ENCODE measurements around the gene CYP20A1.
"Not testable (repeated sequence)": the region's sequence is repeated elsewhere in the genome, so short reads cannot be mapped to it uniquely, and the experiment has no call there.

The CYP20A1 gene, protein sequence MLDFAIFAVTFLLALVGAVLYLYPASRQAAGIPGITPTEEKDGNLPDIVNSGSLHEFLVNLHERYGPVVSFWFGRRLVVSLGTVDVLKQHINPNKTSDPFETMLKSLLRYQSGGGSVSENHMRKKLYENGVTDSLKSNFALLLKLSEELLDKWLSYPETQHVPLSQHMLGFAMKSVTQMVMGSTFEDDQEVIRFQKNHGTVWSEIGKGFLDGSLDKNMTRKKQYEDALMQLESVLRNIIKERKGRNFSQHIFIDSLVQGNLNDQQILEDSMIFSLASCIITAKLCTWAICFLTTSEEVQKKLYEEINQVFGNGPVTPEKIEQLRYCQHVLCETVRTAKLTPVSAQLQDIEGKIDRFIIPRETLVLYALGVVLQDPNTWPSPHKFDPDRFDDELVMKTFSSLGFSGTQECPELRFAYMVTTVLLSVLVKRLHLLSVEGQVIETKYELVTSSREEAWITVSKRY

DNA sequence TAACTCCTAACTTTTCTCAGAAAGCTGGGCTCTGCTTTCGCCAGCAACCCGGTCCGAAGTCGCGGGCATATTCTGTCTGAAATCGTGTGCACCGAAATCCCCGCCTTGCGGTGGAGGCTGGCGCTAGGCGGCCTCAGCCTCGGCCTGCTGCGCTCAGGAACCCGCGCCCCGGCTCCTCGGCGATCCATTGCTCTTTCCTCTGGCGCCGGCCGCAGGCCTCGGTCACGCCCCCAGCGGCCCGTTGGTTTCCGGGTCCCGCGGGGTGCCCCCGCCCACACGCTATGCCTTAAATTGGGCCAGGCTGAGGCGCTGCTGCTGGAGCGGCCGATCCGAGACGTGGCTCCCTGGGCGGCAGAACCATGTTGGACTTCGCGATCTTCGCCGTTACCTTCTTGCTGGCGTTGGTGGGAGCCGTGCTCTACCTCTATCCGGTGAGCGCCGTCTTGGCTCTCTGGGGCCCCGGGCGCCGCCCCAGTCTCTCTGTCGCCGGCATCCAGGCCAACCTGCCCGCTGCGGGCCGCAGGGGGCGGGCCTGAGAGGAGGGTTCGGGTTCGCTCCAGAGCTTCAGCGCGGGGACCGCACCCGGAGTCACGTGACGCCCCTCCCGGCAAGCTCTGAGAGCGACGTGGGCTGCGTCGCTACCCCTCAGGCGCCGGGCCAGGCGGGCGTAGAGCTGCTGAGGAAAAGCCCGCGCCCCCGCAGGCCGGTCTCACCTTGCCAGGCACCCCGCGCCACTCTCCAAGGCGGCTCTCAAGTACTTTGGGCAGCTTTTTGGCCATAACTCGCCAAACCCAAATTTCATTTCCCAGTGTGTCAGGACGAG is at the start of gene CYP20A1:
CYP20A1 (plus strand) TSS at position 315 of the 823 bp plus-strand sequence; CDS start at position 360, 45 bp downstream.
- peak; percentile 98 for DNase-seq

DNA sequence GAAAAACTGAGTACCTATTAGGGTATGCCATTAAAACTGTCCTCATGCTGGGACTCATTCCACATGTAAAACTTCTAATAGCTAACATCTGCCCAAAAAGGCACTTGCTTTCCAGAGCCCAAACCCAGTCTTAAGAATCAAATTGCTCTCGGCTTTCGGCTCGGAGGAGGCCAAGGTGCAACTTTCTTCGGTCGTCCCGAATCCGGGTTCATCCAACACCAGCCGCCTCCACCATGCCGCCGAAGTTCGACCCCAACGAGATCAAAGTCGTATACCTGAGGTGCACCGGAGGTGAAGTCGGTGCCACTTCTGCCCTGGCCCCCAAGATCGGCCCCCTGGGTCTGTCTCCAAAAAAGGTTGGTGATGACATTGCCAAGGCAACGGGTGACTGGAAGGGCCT is 48.3 kb upstream of the CYP20A1 start:
- not testable (repeated sequence) for DNase-seq

DNA sequence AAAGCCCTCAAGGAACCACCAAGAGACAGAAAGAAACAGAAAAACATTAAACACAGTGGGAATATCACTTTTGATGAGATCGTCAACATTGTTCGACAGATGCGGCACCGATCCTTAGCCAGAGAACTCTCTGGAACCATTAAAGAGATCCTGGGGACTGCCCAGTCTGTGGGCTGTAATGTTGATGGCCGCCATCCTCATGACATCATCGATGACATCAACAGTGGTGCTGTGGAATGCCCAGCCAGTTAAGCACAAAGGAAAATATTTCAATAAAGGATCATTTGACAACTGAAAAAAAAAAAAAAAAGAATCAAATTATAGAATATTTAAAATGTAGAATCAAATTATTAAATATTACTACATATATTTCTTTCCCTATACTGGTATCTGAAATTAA is 47.8 kb upstream of the CYP20A1 start:
- DNase-seq = not testable (repeated sequence)

DNA sequence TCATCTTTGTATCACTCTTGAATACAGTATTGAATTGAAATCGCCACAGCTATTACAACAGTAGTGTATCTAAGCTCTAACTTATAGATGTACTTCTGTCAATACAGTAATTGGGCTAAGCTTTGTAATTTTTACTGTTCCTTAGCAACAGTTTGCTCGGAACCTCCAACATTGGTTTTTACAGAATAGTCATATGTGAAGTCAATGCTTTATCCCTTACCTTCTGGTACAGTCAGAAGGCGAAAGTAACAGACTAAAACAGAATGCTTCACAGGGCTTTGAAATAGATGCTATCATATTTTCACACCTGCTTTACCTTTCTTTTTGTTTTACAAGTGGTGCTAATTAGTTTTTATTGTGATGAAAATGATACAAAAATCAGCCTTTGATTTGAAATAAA is 46.9 kb upstream of the CYP20A1 start:
- no peak for DNase-seq

DNA sequence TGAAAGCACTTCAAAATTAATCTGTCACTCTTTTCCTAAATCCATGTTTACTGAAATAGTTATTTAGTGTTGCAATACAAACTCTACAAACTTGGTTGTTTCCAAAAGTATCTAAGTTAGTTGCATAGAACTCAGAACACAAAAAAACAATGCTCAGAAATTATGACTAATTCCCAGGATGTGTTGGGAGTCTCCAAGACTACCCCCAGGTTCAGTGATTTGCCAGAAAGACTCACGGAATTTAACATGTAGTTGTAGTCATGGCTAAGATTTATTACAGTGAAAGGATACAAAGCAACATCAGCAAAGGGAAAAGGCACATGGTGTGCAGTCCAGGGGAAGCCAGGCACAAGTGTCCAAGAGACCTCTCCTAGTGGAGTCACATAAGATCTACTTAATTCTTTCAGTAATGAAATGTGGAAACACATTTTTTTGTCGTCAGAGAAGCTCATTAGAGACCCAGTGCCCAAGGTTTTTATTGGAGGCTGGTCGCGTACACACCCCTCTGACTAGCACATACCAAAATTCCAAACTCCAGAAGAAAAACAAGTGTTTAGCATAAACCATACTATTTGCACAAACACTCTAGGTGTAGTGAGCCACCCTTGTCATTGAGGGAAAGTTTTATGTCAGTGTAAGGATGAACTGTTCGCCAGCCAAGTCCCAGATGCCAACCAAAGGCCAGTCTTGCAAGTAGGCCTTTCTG is 43.3 kb upstream of the CYP20A1 start:
- no peak for DNase-seq

DNA sequence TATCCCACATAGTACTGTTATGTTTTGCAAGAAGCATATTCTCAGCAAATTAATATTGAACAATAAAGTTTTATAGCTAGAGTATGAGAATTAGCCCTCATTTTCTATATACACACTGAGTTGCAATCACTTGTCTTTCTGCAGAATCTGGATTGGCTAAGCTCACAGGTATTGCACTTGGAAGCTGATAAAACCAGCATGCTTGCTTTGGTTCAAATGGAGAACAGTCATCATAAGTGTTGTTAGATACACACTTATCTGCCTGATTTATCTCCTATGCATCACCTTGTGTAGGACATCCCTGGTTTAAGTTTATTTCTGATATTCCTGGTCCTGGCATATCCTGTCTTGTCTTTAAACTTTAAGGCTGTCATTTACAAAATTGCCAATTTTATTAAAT is 38.0 kb upstream of the CYP20A1 start:
- no peak for DNase-seq

DNA sequence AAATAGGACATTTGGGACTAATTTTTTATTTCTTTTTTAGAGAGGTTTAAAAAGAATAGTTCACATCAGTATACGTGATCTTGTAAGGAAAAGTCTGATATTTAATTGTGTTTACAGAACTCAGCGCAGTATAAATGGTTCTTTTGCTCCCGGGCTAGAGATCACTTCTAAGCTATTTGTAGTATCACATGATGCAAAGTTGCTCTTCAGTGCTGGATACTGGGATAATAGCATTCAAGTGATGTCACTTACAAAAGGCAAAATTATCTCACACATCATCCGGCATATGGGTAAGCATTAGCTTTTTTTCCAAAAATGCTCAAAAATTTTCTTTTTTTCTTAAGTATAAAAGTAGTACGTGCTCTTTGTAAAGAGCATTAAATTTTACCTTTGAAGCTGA is 37.4 kb upstream of the CYP20A1 start:
- DNase-seq = no peak

DNA sequence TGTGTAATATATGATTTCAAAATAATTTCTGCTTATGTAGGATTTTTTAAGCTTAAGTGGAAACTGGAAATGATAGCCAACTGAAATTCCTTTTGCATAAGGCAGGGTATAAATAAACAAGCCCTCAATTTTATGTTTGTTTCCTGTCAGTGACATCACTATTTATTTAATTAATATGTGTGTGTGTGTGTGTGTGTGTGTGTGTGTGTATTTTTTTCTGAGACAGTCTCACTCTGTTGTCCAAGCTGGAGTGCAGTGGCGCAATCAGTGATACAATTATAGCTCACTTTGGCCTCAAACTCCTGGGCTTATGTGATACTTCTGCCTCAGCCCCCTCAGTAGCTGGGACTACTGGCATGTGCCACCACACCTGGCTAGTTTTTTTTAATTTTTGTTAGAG is 29.3 kb upstream of the CYP20A1 start:
- DNase-seq = no peak

DNA sequence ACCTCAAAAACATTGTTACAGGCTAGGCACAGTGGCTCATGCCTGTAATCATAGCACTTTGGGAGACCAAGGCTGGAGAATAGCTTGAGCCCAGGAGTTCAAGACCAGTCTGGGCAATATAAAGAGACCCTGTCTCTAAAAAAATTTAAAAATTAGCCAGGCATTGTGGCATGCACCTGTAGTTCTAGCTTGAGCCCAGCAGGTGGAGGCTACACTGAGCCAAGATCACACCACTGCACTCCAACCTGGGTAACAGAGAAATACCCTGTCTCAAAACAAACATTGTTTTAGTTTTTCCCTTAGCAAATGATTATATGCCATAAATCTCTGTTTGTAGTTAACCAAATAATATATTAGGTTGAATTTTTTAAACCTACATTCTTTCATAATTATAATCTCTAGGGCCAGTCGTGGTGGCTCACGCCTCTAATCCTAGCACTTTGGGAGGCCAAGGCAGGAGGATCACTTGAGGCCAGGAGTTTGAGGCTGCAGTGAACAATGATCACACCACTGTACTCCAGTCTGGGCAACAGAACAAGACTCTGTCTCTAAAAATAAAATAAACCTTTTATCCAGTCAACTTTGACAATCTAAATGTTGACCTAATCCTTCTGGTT is 13.3 kb upstream of the CYP20A1 start:
- peak; percentile 7 for DNase-seq

DNA sequence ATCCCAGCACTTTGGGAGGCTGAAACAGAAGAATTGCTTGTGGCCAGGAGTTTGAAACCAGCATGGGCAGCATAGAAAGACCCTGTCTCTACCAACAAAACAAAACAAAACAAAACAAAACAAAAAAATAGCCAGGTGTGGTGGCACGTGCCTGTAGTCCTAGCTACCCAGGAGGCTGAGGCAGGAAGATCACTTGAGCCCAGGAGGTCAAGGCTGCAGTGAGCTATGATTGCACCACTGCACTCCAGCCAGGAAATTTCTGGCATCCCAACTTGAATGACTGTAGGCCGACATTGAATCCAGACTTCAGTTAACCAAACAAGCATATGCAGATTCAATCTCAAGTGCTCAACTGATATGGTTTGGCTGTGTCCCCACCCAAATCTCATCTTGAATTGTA is 9.1 kb upstream of the CYP20A1 start:
- DNase-seq = not testable (repeated sequence)

DNA sequence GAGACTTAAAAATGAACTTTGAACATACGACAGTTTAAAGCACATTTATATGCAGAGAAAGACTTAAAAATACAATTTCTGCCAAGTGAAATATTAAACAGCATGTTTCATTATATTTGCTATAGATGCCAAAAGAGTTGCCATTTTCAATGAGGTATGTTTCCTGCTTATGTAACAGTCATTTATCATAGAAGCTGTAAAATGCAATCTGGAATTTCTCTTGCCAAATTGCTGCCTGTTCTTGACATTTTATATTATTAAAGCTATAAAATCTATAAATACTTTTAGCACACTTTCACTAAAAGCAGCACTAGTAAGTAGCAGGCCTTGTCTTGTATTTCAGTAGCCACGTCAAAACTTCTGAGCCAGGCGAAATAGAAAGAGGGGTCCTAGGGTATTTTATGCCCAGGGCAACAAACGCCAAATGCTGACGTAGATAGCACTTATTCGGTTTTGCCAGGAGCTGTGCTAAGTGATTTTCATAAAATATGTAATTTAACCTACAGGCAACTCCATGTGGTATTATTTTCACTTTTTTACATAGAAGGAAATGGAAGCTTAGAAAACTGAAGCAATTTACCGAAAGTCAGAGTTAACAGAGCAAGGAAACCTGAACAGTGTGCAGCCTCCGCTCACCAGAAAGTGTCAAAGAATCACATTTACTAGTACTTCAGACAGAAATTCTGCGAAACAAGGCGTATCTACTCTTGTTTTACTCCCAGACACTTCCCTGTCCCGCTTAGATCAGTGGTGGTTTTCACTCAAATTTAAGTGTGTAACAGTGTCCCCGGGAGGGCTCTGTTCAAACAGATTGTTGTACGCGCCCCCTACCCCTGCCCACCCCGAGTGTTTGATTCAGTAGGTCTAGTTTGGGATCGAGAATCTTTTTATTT is 1.2 kb upstream of the CYP20A1 start:
- no peak for DNase-seq

DNA sequence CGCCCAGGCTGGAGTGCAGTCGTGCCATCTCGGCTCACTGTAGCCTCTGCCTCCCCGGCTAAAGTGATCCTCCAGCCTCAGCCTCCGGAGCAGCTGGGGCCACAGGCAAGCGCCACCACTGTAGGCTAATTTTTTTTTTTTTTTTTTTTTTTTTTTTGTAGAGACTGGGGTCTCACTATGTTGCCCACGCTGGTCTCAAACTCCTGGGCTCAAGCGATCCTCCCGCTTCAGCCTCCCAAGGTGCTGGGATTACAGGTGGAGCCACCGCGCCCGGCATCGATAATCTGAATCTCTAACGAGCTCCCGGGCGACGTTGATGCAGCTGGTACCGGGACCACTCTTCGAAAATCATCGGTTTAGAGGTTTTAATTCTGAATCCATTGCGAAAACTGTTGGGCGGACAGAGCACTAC is 520 bp upstream of the CYP20A1 start:
- DNase-seq = no peak

DNA sequence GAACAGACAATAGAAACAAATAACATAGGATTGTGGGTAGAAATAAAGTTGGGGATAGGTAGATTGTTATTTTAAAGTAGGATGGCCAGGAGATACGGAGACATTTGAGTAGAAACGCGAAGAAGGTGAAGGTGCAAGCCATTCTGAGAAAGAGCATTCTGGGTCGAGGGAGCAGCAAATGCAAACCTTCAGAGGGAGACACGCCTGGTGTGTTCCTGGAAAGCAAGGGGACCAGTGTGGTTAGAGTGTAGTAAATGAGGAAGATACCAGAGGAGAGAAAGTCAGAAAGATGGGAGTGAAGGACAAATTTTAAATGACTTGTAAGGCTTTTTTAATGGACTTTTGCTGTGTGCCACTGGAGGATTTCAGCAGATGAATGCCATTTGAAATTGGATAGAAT is 1.7 kb downstream of the CYP20A1 start:
- no peak for DNase-seq

DNA sequence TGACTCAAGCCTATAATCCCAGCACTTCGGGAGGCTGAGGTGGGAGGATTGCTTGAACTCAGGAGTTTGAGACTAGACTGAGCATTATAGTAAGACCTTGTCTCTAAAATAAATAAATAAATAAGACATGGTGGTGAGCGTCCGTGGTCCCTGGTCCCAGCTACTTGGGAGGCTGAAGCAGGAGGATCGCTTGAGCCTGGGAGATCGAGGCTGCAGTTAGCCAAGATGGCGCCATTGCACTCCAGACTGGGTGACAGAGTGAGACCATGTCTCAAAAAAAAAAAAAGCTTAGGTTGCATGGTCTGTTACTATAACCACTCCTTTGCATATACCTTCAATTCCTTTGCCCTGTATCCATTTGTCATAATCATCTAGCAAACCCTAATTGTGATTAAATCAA is 3.7 kb downstream of the CYP20A1 start:
- DNase-seq = no peak

DNA sequence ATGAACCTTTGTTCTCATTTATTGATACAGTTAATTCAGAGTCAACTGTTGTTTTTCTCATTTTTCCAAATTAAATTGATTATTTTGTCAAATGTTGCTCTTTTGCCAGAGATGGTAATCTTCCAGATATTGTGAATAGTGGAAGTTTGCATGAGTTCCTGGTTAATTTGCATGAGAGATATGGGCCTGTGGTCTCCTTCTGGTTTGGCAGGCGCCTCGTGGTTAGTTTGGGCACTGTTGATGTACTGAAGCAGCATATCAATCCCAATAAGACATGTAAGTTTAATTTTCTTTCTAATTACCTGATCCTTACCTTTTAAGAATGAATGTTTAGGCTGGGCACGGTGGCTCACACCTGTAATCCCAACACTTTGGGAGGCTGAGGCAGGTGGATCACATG is 7.8 kb downstream of the CYP20A1 start:
- no peak for DNase-seq

DNA sequence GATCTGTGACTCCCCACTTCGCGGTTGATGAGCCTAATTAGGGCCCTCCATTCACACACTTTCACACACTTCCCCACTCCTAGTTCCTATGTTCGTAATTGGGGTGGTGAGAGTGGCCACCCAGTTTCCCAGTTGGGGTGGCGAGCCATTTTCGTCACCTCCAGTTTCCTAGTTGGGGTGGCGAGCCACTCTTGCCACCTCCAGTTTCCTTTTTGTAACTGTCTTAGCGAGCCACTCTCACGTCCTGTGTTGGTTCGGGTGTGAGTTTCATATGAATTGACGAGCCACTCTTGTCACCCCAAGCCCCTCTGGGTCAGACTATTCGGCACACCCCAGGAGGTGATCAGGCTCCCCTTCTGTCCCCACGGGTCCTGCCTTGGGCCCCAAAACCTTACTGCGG is 14.0 kb downstream of the CYP20A1 start:
- DNase-seq = no peak

DNA sequence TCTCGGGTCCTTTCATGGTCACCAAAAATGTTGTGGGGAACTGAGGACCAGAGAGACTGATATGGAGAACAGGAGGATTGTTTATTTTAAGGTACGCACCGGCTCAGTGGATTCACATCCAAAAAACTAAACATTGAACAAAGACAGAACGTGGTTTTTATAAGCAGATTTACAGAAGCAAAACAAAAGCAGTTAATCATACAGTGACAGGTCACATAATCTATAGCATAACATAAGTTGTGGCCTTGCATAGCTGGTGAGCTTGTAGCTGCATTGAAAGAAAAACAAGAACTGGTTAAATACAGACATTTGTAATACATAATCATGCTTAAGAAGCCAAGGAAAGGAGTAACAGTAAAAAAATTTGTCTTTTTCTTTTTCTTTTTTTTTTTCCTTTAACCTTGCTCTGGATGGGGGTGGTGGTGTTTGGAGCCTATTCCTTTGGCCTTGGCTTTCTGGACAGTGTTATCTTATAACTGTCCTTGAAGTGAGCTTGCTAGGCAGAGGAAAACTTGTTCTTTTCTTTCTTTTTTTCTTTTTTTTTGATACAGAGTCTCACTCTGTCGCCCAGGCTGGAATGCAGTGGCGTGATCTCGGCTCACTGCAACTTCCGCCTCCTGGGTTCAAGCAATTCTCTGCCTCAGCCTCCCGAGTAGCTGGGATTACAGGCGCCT is 14.7 kb downstream of the CYP20A1 start:
- not testable (repeated sequence) for DNase-seq

DNA sequence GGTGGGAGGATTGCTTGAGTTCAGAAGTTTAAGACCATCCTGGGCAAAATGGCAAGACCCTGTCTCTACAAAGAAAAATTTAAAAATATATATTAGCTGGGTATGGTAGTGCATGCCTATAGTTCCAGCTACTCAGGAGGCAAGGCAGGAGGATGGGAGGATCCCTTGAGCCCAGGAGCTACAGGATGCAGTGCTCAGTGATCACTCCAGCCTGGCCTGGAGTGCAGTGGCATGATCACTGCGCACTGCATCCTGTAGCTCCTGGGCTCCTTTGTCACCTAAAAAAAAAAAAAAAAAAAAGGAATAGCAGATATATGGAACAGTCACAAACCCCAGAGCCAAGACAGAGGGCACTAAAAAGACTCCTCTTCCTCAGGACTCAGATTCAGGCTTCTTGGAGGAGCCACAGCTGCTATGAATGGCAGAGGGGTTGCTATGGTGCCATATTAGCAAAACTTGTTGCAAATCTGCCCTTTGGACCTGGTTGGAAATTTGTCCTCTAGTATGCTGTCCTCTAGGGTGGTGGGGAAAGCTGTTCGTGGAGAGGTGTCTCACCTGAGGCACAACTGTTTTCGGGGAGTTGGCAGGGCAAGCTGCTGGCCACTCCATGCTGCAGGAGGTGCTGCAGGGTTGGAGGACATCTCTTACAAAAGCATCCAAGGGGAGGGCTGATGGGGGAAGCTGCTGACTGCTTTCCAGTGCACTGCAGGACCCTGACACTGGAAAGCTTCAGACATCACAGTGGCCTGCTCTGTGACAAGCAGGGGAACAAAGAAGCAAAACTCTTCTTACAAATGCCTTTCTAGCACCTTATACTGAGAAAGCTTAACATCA is 22.7 kb downstream of the CYP20A1 start:
- no peak for DNase-seq

DNA sequence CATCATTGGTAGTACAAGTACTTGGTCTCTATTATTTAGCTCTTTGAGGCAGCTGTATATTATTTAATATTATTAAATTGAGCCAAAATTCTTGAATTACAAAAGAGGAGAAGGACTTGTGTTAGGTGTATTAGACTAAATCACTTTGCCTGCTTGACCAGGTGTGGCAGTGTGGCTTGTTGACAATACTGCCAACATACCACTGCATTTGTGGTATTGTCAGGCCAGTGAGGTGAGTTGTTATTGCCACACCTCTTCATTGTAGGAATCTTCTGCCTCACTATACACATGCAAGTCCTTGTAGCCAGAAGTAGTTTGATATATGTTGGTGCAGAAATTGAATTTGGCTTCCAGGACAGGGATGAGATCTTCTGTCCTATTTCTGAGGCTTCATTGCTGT is 40.5 kb downstream of the CYP20A1 start:
- no peak for DNase-seq

DNA sequence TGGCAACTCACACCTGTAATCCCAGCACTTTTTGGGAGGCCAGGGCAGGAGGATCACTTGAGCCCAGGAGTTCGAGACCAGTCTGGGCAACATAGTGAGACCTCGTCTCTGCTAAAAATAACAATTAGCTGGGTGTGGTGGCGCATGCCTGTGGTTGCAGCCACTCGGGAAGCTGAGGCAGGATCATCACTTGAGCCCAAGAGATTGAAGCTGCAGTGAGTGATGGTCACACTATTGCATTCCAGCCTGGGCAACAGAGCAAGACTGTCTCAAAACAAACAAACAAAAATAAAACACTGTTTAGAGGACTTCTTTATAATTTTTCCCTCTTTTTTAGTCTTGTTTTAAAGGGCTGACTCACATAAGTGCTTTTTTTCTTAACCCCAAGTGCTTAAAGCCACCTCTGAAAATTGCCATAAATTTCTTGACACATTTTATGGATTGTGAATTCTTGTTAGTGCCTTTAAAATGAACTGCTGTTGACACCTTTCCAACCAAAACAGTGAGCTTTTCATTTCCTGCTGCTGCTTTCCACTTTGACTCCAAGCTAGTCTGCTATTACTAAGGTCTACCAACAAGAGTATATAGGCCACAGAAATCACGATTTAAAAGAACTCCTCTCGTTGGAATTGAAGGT is 41.7 kb downstream of the CYP20A1 start:
- no peak for DNase-seq
